Esophagus muscularis mucosa (tissue), 4 donors: ENCODE results near the gene TOE1.

Source experiments
- EP300 ChIP-seq: sonication (generic); formaldehyde crosslinking; IDR thresholded peaks from one replicate; pipeline ENCODE4 v1.6.1; 2017; ENCODE audit warnings: antibody characterized with exemption
- POLR2A ChIP-seq: fragments of 450-650 bp; IDR thresholded peaks from one replicate; pipeline ENCODE4 v1.6.1; 2017; ENCODE audit warnings: antibody characterized with exemption, moderate library complexity, mild to moderate bottlenecking, low read depth
- POLR2AphosphoS5 ChIP-seq, 2 donors: sonication (generic); formaldehyde crosslinking; IDR thresholded peaks; one replicate each; pipeline ENCODE4 v1.6.1; 2017; ENCODE audit warnings: antibody characterized with exemption in 2 of 2
- TF ChIP-seq, protein P1 (sequence below), 3 experiments: fragments of 200-600 bp in 2 of 3; fragments of 450-650 bp in 1 of 3; sonication (generic) in 2 of 3; IDR thresholded peaks; one replicate each; pipeline ENCODE4 v1.5.1; 2017 to 2019; ENCODE audit warnings: antibody characterized with exemption in 3 of 3, mild to moderate bottlenecking in 2 of 3, moderate library complexity in 1 of 3

DNA sequence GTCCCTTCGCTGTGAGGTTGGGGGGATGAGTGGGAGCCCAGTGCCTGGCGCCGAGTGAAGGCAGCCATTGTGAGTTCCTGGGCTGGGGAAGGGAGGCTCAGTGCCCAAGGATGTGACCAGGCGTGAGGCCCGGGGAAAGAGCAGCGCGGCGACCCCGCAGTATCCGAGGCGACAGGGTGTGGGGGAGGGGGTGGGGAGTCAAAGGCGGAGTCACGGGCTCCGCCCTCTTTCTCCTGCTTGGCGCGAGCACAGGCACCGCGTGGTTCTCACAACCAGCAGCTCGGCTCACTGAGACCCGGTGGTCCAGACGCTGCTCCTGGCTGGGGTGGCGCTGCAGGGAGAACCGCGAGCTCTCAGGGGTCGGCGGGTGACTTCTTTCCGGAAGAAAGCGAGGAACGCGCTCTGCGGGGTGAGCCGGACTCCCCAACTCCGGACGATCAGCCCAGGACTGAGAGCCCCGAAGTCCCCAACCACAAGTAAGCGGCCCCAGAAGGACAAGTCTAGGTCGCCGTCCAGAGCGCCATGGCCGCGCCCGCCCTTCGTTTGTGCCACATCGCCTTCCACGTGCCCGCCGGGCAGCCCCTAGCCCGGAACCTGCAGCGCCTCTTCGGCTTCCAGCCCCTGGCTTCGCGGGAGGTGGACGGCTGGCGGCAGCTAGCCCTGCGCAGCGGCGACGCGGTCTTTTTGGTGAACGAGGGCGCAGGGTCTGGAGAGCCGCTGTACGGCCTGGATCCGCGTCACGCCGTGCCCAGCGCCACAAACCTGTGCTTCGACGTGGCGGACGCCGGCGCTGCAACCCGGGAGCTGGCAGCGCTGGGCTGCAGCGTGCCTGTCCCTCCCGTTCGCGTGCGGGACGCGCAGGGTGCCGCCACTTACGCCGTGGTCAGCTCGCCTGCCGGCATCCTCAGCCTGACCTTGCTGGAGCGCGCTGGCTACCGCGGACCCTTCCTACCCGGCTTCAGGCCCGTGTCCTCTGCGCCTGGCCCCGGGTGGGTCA is 13.0 kb upstream of the TOE1 start, which contains the start of gene HPDL:
- no peak for TF ChIP-seq POLR2A
- TF ChIP-seq, protein P1, sequence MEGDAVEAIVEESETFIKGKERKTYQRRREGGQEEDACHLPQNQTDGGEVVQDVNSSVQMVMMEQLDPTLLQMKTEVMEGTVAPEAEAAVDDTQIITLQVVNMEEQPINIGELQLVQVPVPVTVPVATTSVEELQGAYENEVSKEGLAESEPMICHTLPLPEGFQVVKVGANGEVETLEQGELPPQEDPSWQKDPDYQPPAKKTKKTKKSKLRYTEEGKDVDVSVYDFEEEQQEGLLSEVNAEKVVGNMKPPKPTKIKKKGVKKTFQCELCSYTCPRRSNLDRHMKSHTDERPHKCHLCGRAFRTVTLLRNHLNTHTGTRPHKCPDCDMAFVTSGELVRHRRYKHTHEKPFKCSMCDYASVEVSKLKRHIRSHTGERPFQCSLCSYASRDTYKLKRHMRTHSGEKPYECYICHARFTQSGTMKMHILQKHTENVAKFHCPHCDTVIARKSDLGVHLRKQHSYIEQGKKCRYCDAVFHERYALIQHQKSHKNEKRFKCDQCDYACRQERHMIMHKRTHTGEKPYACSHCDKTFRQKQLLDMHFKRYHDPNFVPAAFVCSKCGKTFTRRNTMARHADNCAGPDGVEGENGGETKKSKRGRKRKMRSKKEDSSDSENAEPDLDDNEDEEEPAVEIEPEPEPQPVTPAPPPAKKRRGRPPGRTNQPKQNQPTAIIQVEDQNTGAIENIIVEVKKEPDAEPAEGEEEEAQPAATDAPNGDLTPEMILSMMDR (IDR thresholded peaks at IDR 0.05), result no peak
- peak in 1 of 2 donors; percentile 6 for TF ChIP-seq POLR2AphosphoS5 (IDR thresholded peaks at IDR 0.05)
- no peak for TF ChIP-seq EP300
